Adipose tissue (tissue), 3 donors: Measurements from ENCODE around the gene ADAM33. TPM values are rescaled to one million over a fixed set of nuclear protein-coding genes. Genes with fewer than 3 reads are reported as not detected.

Experiments used
- H3K27ac ChIP-seq: one replicate; pipeline ENCODE4 v1.5.1; 2013; ENCODE audit warnings: low read depth, low read length
- WGBS, 3 donors: extraction: QIAGEN DNeasy Blood & Tissue Kit; methylation state at CpG; one replicate each; pipeline ENCODE4 v1.1.7; 2013; 5-methylcytosine and 5-hydroxymethylcytosine counted together
- polyA plus RNA-seq, 3 donors: library from polyadenylated mRNA; stranded (reverse); fragments of 200-250 nt; gene quantifications; one replicate each; pipeline ENCODE4 v1.2.3, GENCODE V29; 2013
- donor health status: healthy with polysubstance abuse.
- donor health status: Bipolar disorder and iron deficiency.
- donor health status: healthy.

ADAM33 gene
- polyA plus RNA-seq, 3 donors = 3.8 to 63.0 (median 24.2) TPM

DNA sequence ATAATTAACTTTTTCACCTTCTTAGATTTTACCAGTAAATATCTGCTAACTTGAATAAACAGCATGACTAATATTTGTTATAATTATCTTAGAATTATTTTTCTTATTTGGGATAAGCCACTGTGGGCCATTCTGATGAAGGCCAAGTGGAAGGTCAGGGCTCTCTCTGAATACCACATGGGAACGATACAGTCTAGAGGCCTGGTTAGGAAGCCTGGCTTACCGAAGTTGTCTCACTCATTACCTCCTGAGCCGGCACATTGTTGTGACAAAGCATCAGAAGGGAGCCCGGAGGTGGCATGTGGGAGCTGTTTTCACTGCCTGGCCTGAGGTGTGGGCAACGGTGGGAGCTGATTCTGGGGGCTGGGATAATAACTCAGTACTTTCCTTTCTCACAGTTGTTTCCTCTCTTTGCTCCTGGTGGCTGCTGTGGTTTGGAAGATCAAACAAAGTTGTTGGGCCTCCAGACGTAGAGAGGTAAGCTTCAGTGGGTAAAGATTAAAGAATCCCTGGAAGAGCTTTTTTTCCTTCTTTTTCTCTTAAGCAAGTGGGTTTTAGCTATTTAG, 47.8 kb downstream of the ADAM33 start:
- WGBS, 3 donors = 33 to 72% (median 68%) methylated on average over 6 of the region's 6 CpGs
- H3K27ac ChIP-seq = no peak overlapping the region

DNA sequence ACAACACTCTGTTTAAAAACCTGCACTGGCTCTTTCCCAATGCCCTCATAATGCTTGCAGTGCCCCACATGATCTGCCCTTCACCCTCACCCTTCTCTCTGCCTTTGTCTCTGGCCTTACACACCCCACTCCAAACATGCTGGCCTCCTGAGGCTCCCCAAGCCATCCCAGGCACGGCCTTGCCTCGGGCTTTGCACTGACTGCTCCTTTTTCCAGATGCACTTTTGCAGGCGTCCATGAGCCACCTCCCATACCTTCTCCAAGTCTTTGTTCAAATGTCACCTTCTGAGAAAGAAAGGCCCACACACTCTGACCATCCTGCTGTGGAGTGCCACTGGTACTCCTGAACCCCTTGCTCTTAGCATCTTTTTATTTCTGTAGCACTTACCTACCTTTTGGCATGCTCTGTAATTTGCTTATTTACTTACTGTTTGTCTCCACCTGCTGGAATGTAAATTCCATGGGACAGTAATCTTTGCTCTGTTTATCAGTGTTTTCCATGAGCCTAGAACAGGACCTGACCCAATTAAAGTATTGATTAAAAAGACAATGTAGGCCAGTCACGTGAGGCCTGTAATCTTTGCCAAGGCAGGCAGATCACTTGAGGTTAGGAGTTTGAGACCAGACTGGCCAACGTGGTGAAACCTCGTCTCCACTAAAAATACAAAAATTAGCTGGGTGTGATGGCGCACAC, 49.4 kb downstream of the ADAM33 start:
- H3K27ac ChIP-seq = no peak overlapping the region
- WGBS, 3 donors = 62 to 96% (median 83%) methylated on average over 7 of the region's 7 CpGs

DNA sequence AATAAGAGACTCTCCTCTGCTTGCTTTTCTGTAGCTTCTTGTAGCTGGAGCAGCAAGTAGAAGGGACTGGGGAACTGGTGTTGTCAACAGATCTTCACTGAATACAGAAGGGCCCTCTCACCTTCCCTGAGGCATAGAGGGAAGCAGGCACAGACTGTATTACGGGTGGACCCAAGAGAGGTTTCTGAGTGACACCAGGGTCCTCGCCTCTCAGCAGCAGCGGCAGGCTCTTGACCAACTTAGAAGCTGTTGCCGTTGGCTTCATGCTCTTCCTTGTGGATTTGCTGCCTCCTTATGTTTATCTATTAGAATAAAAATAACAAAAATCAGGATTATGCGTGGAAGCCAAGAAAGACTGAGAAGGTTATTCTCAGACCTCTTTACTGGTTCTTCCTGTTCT, 50.3 kb downstream of the ADAM33 start:
- WGBS, 3 donors = 87 to 93% (median 90%) methylated on average over 5 of the region's 5 CpGs
- H3K27ac ChIP-seq = no peak overlapping the region

DNA sequence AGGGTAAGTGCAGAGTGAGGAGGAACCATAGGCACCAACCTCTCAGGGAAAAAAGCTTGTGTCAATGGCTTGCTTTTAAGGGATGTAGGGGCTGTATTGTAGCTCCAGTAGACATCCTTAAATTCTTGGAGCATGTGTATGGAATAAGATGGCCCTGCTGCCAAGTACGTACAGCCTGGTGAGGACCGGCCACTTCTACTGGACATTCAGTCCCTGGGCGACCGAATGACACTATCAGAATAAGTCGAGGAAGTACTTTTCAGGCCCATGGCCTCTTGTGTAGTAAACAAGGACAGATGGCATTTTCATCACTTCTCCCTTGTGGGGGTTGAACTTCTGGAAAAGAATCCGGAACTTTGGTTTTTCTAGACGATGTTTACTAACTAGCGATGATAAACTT, 51.4 kb downstream of the ADAM33 start:
- WGBS, 3 donors = 42 to 89% (median 83%) methylated on average over 8 of the region's 8 CpGs
- no peak overlapping the region for H3K27ac ChIP-seq

DNA sequence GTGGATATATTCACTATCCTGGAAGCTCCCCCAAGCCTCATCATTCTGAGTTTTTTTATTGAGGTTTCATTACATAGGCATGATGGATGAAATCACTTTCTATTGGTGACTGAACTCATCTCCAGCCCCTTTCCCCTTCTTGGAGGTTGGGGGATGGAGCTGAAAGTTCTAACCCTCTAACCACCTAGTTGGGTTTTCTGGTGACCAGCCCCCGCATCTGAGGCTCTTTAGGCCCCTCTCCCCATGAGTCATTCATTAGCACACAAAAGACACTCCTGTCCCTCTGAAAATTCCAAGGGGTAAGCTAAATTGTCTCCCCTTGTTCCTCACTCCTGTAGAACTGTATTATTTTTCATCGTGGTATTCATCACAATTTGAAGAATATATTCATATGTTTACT, 51.9 kb downstream of the ADAM33 start:
- no peak overlapping the region for H3K27ac ChIP-seq
- 81 to 95% (median 93%) methylated on average over 2 of the region's 2 CpGs for WGBS, 3 donors

DNA sequence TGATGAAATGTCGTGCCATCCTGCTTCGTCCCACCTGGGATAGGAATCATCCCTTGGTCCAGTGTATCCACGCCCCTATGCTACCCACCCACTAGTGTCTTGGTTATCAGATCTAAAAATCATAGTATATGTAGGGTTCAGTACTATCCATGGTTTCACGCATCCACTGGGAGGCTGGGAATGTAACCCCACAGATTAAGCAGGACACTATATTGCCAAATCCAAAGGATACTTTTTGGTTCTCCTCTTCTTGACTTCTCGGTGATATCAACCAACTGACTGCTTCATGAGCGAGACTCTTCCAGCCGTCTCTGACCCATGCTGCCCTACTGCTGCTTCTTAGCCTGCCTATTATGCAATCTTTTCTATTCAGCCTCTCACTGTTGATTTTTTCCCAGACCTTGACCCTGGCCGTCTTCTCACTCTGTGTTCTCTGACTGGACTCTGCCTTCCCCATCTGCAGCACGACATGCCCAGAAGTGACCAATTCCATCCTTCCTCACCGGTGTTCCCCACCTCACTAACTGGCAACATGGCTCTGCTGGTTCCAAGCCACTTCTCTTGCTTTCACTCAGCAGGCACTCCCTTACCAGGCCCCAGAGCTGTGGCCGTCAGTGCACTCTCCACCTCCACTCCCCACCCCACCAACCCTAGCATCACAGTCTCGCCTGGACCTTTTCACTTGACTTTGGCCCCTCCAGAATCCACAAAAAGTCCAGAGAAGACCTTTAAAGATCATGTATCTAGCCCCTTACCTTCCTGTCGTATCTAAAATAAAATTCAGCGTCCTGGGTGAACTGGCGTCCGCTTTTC, 53.1 kb downstream of the ADAM33 start:
- 84 to 93% (median 88%) methylated on average over 16 of the region's 16 CpGs for WGBS, 3 donors
- H3K27ac ChIP-seq = no peak overlapping the region

DNA sequence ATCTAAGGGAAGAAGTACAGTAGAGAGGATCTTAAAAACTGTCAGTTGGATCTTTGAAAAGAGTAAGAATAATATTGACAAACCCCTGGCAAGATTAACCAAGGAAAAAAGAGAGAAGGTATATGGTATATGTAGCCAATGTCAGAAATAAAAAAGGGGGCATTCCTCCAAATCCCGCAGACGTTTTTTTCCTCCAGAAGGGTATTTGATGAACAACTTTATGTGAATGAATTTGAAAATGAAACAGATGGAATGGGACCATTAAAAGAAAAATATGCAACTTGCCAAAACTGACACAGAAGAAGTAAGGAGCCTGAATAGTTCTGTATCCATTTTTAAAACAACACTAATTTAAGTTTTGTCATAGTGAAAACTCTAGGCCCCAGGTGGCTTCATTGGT, 54.3 kb downstream of the ADAM33 start:
- WGBS, 3 donors = 86 to 91% (median 90%) methylated on average over 2 of the region's 2 CpGs
- H3K27ac ChIP-seq = no peak overlapping the region

DNA sequence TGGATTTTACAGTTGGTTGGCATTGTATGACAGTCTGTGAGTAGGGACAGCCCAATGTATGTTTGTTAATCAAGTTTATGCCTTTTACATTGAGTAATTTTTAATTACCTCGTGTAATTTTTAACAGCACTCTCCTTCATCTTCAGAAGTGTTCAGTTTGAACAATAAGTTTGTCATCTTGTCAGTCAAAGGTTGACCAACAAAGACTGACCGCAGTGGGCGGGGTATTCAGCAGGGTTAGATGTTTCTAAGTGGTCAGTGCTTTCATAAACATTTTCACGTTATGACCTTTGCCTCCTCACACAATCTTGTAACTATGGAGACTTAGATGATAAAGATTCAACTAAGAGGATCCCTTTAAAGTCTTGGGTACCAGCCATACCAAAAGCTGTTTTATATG, 59.4 kb downstream of the ADAM33 start:
- no peak overlapping the region for H3K27ac ChIP-seq
- 81 to 94% (median 93%) methylated on average over 4 of the region's 4 CpGs for WGBS, 3 donors

DNA sequence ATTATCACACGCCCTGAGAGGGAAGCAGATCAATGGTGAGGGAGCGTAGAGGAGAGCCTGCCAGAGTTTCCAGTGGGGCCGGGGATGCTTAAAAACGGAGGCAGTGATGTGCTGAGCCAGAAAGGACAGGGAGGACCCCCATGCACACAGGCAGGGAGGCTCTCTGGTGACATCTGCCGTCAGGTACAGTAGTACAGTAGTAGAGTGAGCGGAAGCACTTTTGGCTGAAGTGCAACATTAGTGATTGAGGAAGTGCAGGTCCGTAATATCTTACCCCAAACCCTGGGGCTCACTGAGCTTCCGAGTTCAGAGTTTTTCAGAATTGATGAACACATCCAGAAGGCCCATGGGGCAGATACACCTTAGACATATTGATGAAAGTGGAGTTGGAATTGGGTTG, 60.7 kb downstream of the ADAM33 start:
- no peak overlapping the region for H3K27ac ChIP-seq
- 86 to 92% (median 89%) methylated on average over 8 of the region's 8 CpGs for WGBS, 3 donors

Other genes with a start within 250 kb of the ADAM33 start
- 10 to 100 TPM in 1 of 3 donors, 1 to 10 TPM in 2; 4.3 to 11.6 (median 9.4) TPM for gene ATRN, start 211.0 kb downstream of the ADAM33 start, polyA plus RNA-seq
- gene GFRA4, start 18.6 kb downstream of the ADAM33 start, polyA plus RNA-seq = not detected
- 10 to 100 TPM in 1 of 3 donors, 1 to 10 TPM in 2; 1.9 to 11.0 (median 8.8) TPM for gene SIGLEC1, start 30.6 kb upstream of the ADAM33 start, polyA plus RNA-seq
- 10 to 100 TPM in 2 of 3 donors, 1 to 10 TPM in 1; 2.5 to 31.8 (median 26.4) TPM for gene HSPA12B, start 50.7 kb upstream of the ADAM33 start, polyA plus RNA-seq
- gene ADISSP, start 85.7 kb upstream of the ADAM33 start, polyA plus RNA-seq = 10 to 100 TPM; 21.8 to 99.9 (median 75.1) TPM
- under 1 TPM in 2 of 3 donors, not detected in 1; 0.09 to 0.71 TPM for gene SPEF1, start 99.4 kb upstream of the ADAM33 start, polyA plus RNA-seq
- 10 to 100 TPM; 37.8 to 73.4 (median 70.9) TPM for gene CENPB, start 104.7 kb upstream of the ADAM33 start, polyA plus RNA-seq
- gene CDC25B, start 114.3 kb upstream of the ADAM33 start, polyA plus RNA-seq = 10 to 100 TPM in 2 of 3 donors, 1 to 10 TPM in 1; 6.6 to 33.5 (median 12.9) TPM
- 1 to 10 TPM; 5.1 to 9.7 (median 8.9) TPM for gene AP5S1, start 138.5 kb upstream of the ADAM33 start, polyA plus RNA-seq
- 10 to 100 TPM; 12.6 to 27.0 (median 19.9) TPM for gene MAVS, start 164.8 kb upstream of the ADAM33 start, polyA plus RNA-seq
- gene PANK2, start 207.4 kb upstream of the ADAM33 start, polyA plus RNA-seq = 10 to 100 TPM; 11.8 to 28.5 (median 22.9) TPM